Mammary epithelial cell (primary cell): ENCODE measurements around the gene EHD3.

ENCODE experiments used
- CTCF ChIP-seq, 2 donors: IDR thresholded peaks in 1 of 2; conservative IDR thresholded peaks in 1 of 2; 2 replicates each; pipeline ENCODE4 v1.5.1; 2011 to 2012; ENCODE audit warnings: inconsistent platforms in 2 of 2, low read length in 2 of 2, mild to moderate bottlenecking in 2 of 2, control low read depth in 1 of 2, low read depth in 1 of 2; ENCODE audit not compliant: insufficient read depth in 1 of 2; ENCODE audit errors: extremely low read depth in 1 of 2
- EZH2 ChIP-seq: IDR thresholded peaks from 2 replicates; pipeline ENCODE4 v1.6.1; 2012; ENCODE audit warnings: low read length, inconsistent platforms, borderline replicate concordance

DNA sequence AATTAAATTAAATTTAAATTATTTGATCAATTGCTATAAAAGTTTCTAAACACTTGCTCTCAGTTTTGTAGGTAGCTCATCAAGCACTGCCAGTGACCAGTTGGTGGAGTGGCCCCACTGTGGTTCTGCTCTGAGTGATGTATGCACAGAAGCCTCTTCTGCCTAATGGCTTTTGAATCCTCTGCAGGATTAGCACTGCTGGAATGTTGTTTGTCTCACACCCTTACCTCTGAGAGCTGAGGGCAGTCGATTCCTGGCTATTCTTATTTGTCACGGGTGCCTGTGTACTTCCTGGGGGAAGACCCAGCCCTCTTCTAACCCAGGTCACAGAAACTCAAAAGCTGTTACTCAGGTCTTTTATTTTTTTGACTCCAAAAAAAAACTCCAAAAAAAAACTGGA, 26.2 kb upstream of the EHD3 start:
- TF ChIP-seq CTCF (conservative IDR thresholded peaks at IDR 0.05 in 1 of 2, IDR thresholded peaks at IDR 0.05 in 1 of 2; ENCODE audit: extremely low read depth in 1 of 2, insufficient read depth in 1 of 2, low read depth in 1 of 2, low read length in 2 of 2) (no peak), EZH2 (no peak)
